Measurements from ENCODE around the gene DLK2. TPM values are rescaled to one million over a fixed set of nuclear protein-coding genes. Genes with fewer than 3 reads are reported as not detected.
A peak's percentile ranks its signal among the peaks of the same experiment; 100 is the strongest.

Gene DLK2
- total RNA-seq, 2 donors from 2014 or later = 13.5 to 46.1 TPM

DNA sequence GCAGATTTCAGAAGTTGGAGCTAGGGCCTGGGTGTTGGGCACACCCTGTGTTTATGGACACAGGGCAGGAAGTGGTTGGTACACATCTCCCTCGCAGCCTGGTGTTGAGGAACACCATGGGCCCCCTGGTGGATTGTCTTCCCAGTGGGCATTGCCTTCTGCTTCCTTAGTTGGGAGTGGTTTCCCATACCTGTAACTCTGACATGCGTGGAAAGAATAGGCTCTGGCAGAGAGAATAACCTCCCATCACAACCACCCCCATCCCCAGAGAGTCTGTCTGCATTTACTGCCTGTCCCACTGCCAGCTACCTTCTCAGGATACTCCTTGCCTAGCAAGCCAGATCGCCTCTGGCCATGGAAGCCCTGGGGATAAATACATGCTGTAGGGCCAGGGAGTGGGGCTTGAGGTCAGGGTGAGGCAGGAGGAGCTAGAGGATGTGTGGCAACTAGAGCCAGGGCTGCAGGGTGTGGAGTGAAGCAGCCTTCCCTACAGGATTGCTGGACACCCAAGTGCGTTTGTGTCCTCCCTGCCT, 40.1 kb upstream of the DLK2 start:
- Histone ChIP-seq H3K36me3 (no peaks in the 10 kb centered on the region), H3K4me1 (replicated peaks) (peaks cover 34% of the 10 kb centered on the region), H3K27ac (peak overlapping the region; percentile 58 to 72), H3K9me3 (no peaks in the 10 kb centered on the region), H3K4me3 (no peak overlapping the region), H3K27me3 (replicated peaks; ENCODE audit: insufficient read depth) (no peaks in the 10 kb centered on the region)
- intact Hi-C loops (cut with DNase I) = loop anchor here (10.0 kb wide), 1 partner anchor 231 kb away; no protein-coding TSS in a partner anchor
- WGBS = 31% methylated on average over 4 of the region's 4 CpGs
- no peak for DNase-seq (ENCODE audit: low spot score)
- TF ChIP-seq POLR2A (IDR thresholded peaks at IDR 0.05) = no peak
- TF ChIP-seq, protein P1, sequence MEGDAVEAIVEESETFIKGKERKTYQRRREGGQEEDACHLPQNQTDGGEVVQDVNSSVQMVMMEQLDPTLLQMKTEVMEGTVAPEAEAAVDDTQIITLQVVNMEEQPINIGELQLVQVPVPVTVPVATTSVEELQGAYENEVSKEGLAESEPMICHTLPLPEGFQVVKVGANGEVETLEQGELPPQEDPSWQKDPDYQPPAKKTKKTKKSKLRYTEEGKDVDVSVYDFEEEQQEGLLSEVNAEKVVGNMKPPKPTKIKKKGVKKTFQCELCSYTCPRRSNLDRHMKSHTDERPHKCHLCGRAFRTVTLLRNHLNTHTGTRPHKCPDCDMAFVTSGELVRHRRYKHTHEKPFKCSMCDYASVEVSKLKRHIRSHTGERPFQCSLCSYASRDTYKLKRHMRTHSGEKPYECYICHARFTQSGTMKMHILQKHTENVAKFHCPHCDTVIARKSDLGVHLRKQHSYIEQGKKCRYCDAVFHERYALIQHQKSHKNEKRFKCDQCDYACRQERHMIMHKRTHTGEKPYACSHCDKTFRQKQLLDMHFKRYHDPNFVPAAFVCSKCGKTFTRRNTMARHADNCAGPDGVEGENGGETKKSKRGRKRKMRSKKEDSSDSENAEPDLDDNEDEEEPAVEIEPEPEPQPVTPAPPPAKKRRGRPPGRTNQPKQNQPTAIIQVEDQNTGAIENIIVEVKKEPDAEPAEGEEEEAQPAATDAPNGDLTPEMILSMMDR (IDR thresholded peaks at IDR 0.05) = peak in 3 of 4 experiments; percentile 30 to 57 (median 35)

DNA sequence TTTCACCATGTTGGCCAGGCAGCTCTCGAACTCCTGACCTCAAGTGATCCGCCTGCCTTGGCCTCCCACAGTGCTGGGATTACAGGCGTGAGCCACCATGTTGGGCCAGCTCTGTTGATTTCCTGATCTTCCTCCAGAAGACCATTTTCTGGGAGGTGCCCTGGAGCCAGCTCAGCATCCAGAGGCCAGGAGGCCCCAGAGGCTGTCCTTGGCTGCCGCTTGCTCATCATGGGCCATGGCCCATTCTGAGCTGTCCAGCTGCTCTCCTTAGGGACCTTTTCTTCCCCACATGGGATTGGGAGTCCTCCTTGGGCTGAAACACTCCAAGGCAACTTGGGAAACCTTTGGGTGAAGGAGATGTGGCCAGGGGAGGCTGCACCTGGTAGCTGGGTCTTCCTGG, 39.4 kb upstream of the DLK2 start:
- Histone ChIP-seq H3K27me3 (replicated peaks; ENCODE audit: insufficient read depth) (no peaks in the 10 kb centered on the region), H3K4me1 (replicated peaks) (peaks cover 31% of the 10 kb centered on the region), H3K9me3 (no peaks in the 10 kb centered on the region), H3K36me3 (no peaks in the 10 kb centered on the region), H3K27ac (peak overlapping the region in 1 of 2 donors; percentile 58), H3K4me3 (no peak overlapping the region)
- no peak for DNase-seq (ENCODE audit: low spot score)
- intact Hi-C loops (cut with DNase I) = loop anchor here (10.0 kb wide), 1 partner anchor 230 kb away; no protein-coding TSS in a partner anchor
- 98% methylated on average over 4 of the region's 4 CpGs for WGBS
- no peak for TF ChIP-seq POLR2A (IDR thresholded peaks at IDR 0.05)
- TF ChIP-seq, protein P1 (IDR thresholded peaks at IDR 0.05) = no peak
- no peak for TF ChIP-seq POLR2AphosphoS5 (IDR thresholded peaks at IDR 0.05)

DNA sequence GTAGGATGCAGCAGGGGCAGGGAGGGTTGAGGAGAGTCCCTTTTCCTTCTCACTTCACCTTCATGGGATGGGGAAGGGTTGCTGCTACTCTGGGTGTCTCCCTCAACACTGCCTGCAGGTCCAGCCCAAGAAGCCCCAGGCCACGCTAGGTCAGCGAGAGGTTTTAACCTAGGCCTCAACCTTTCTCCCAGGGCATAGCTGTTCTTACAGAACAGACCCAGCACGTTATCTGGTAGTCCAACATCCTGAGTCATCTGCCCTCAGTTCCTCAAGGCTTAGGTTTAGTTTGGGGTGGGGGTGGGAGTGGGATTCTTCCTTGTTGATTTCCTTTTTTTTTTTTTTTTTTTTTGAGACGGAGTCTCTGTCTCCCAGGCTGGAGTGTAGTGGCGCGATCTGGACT, 39.0 kb upstream of the DLK2 start:
- Histone ChIP-seq H3K27me3 (replicated peaks; ENCODE audit: insufficient read depth) (no peaks in the 10 kb centered on the region), H3K36me3 (no peaks in the 10 kb centered on the region), H3K27ac (no peak overlapping the region), H3K4me1 (replicated peaks) (peaks cover 27% of the 10 kb centered on the region), H3K9me3 (no peaks in the 10 kb centered on the region), H3K4me3 (no peak overlapping the region)
- intact Hi-C loops (cut with DNase I) = loop anchor here (10.0 kb wide), 1 partner anchor 230 kb away; no protein-coding TSS in a partner anchor
- 98% methylated on average over 6 of the region's 6 CpGs for WGBS
- TF ChIP-seq POLR2AphosphoS5 (IDR thresholded peaks at IDR 0.05) (no peak), POLR2A (IDR thresholded peaks at IDR 0.05) (no peak)
- TF ChIP-seq, protein P1 (IDR thresholded peaks at IDR 0.05) = no peak
- DNase-seq (ENCODE audit: low spot score) = no peak

DNA sequence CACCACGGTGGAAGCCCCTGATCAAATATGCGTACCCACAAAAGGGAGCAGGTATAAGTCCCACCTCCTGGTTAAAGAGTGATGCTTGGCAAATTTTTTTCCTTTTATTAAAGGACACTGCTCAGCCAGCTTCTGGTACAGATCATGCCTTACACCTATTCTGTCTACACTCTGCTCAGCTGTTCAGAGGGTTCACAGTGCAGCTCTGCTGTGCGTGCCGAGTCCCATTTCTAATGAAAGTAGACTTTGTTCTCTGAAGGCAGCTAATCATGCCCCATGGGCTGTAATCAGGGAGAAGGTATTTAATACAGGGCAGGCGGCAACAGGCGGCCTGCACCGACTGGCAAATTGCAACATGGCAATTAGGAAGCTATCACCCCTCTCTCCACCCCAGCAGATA, 38.5 kb upstream of the DLK2 start:
- TF ChIP-seq, protein P1 (IDR thresholded peaks at IDR 0.05) = no peak
- no peak for TF ChIP-seq POLR2A (IDR thresholded peaks at IDR 0.05)
- no peak for TF ChIP-seq POLR2AphosphoS5 (IDR thresholded peaks at IDR 0.05)
- H3K27me3 ChIP-seq (replicated peaks; ENCODE audit: insufficient read depth) = no peaks in the 10 kb centered on the region
- no peak for DNase-seq (ENCODE audit: low spot score)
- no peak overlapping the region for H3K4me3 ChIP-seq
- no peak overlapping the region for H3K27ac ChIP-seq
- WGBS = 74% methylated on average over 7 of the region's 7 CpGs
- intact Hi-C loops (cut with DNase I) = loop anchor here (10.0 kb wide), 1 partner anchor 229 kb away; no protein-coding TSS in a partner anchor
- no peaks in the 10 kb centered on the region for H3K36me3 ChIP-seq
- no peaks in the 10 kb centered on the region for H3K9me3 ChIP-seq
- peaks cover 26% of the 10 kb centered on the region for H3K4me1 ChIP-seq (replicated peaks)

DNA sequence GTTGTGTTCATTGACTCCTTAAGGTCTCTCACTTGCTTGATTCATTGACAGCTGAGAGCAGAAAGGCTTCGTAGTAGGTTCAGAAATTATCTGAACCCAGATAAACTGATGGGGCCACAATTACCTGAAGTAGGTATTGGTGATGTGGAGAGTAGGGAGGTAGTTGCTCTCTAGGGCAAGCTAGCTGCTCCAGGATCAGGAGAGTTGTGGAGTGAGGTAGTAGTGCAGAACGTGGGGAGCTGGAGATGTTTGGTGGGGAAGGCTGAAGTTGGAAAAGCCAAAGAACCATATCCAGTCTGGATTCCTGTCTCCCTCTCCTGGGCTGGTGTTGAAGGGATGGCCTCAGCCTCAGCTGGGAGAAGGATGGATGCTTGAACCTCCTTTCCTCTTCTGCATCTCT, 37.9 kb upstream of the DLK2 start:
- intact Hi-C loops (cut with DNase I) = loop anchor here (10.0 kb wide), 1 partner anchor 228 kb away; no protein-coding TSS in a partner anchor
- Histone ChIP-seq H3K27me3 (replicated peaks; ENCODE audit: insufficient read depth) (no peaks in the 10 kb centered on the region), H3K4me3 (no peak overlapping the region), H3K36me3 (no peaks in the 10 kb centered on the region), H3K4me1 (replicated peaks) (peaks cover 26% of the 10 kb centered on the region), H3K9me3 (no peaks in the 10 kb centered on the region), H3K27ac (peak overlapping the region in 1 of 2 donors; percentile 44)
- no peak for DNase-seq (ENCODE audit: low spot score)
- WGBS = 77% methylated on average over 2 of the region's 2 CpGs
- TF ChIP-seq POLR2AphosphoS5 (IDR thresholded peaks at IDR 0.05) (no peak), POLR2A (IDR thresholded peaks at IDR 0.05) (no peak)
- TF ChIP-seq, protein P1 (IDR thresholded peaks at IDR 0.05) = no peak
